HG03097 (cell line): ENCODE data around the gene HCFC2.
A peak's percentile ranks its signal among the peaks of the same experiment; 100 is the strongest.
"Not testable (repeated sequence)": the region's sequence is repeated elsewhere in the genome, so short reads cannot be mapped to it uniquely, and the experiment has no call there.

Experiments
- ATAC-seq: cut with Tn5 transposase; IDR thresholded peaks from one replicate; pipeline ENCODE4 v1.9.1; 2021; ENCODE audit not compliant: unreplicated experiment, low FRiP score

Gene HCFC2

DNA sequence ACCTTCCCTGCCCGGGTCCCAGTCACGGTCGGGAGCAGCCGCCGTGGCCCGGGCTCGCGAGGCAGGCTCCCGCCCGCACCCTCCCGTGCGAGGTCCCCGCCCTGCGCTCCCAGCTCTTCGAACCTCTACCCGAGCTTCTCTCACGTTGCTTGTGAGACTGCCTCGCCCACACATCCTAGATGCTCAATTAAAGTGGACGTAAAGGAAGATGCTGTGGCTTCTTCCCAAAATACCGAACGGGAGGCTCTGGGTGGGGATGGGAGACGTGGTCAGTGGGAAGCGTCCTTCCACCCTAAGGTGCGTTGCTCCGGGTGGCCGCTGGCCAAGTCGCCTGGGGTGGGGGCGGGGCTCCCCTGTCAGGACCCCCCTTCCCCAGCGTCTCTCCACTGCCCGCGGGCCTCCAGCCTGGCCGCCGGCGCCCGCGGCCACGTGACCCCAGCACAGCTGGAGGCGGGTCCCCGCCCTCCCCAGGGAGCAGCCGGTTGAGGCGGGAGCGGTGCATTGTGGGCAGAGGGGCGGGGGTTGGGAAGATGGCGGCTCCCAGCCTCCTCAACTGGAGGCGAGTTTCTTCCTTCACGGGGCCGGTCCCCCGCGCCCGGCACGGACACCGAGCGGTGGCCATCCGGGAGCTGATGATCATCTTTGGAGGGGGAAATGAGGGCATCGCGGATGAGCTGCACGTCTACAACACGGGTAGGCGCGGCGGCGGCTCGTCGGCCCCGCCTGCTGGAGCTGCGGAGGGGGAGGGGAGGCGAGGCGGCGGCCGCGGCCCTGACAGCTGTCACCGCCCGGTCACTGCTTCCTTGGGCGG is at the start of gene HCFC2:
Gene HCFC2, plus strand, starts transcription at position 501 of the 811 bp plus-strand sequence. Its CDS starts 30 bp downstream, at position 531.
- ATAC-seq = peak; percentile 87

DNA sequence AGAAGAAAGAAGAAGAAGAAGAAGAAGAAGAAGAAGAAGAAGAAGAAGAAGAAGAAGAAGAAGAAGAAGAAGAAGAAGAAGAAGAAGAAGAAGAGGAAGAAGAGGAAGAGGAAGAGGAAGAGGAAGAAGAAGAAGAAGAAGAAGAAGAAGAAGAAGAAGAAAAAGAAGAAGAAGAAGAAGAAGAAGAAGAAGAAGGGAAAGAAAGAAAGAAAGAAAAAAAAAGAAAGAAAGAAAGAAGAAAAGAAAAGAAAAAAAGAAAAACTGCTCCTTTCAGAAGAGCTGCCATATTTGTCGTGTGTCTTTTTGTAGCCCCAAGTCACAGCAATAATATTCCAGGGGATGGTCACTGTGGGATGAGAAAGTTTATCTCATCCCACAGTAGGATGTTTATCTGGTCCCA is 42.5 kb upstream of the HCFC2 start:
- not testable (repeated sequence) for ATAC-seq

DNA sequence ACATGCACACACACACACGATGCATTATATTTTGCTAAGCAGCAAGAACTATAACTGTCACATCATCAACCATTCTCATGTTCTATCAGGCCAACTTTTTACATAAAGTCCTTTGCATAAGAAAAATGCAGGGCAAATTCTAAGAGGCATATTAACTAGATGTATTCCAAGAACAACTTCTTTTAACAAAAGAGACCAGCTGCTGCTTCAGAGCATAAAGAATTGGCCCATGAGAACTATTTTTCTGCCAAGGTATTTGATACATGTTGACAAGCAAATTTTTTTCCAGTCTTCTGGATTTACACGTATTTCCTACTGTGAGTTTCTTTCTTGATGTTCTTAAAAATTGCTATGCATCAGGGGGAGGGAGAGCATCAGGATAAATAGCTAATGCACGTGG is 41.5 kb upstream of the HCFC2 start:
- ATAC-seq = no peak

DNA sequence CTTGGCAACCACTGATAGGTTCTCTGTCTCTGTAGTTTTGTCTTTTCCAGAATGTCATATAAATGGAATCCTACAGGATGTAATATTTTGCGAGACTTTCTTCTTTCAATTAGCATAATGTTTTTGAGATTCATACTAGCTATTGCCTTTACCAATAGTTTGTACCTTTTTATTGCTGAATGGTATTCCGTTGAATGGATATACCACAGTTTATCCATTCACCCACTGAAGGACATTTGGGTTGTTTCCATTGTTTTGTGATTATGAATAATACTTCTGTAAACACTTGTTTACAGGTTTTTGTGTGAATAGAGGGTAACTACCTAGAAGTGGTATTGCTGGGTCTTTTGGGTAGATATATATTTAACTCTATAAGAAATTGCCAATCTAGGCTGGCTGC is 40.6 kb upstream of the HCFC2 start:
- ATAC-seq = no peak

DNA sequence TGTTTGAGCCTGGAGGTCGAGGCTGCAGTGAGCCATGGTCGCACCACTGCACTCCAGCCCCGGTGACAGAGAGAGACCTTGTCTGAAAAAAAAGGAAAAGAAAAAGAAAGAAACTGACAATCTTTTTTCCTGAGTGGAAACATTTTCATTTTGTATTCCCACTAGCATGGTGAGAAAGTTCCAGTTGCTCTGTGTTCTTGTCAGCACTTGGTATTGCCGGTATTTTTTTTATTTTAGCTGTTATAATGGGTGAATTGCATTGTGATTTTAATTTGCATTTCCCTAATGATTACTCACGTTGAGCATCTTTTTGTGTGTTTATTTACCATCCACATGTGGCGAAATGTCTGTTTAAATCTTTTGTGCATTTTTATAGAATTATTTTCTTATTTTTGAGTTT is 40.0 kb upstream of the HCFC2 start:
- ATAC-seq = no peak

DNA sequence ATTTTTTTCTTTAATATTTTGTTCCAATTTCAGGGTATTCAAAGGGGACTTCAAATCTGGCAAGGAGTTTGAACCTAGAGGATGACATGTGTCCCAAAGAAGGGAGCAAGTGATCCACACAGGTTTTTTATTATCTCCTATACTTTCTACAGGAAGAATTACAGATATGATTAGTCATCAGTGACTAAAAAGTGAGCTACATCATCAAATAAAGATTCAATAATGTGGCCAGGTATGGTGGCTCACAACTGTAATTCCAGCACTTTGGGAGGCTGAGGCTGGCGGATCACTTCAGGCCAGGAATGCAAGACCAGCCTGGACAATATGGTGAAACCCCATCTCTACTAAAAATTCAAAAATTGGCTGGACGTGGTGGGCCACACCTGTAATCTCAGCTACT is 38.6 kb upstream of the HCFC2 start:
- ATAC-seq = no peak

DNA sequence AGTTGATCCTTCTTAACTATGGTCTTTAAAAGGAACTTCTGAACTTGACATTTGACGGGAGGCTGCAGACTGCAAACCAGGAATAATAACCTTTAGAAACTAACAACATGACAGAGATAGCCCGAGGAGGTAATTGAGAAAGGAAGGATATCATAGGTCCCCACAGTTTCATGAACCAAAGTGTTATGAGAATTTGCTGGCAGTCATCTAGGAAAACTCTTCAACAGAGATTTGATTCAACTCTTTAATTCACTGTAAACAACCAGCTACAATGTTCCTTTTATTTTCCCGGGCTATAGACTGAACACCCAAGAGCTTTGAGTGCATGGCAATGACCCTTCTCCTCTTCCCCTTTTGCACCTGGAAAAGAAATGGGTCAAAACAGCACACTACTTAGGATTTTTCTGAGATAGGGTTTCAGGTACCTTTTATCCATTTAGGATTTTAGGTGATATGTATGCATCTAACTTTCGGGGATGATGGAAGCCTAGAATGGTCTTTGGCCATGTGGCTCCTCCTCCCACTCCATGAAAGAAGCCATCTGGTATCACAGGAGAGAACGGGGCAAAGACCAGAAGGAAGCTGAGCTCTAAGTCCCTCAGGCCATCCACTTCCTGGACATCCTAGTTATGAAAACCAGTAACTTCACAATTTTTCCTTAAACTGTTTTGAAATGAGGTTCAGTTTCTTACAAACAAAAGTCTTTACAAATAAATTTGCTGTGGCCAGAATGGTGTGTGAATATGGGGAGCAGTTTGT is 37.3 kb upstream of the HCFC2 start:
- no peak for ATAC-seq

DNA sequence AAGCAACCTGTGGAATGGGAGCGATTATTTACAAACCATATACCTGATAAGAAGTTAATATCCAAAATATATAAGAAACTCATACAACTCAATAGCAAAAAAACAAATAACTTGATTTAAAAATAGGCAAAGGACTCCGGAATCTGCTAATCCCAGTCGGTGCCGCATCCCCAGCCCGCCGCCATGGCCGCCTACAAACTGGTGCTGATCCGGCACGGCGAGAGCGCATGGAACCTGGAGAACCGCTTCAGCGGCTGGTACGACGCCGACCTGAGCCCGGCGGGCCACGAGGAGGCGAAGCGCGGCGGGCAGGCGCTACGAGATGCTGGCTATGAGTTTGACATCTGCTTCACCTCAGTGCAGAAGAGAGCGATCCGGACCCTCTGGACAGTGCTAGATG is 33.7 kb upstream of the HCFC2 start:
- not testable (repeated sequence) for ATAC-seq

DNA sequence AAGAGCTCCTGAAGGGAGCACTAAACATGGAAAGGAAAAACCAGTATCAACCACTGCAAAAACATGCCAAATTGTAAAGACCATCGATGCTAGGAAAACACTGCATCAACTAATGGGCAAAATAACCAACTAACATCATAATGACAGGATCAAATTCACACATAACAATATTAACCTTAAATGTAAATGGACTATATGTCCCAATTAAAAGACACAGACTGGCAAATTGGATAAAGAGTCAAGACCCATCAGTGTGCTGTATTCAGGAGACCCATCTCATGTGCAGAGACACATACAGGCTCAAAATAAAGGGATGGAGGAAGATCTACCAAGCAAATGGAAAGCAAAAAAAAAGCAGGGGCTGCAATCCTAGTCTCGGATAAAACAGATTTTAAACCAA is 28.2 kb upstream of the HCFC2 start:
- ATAC-seq = not testable (repeated sequence)

DNA sequence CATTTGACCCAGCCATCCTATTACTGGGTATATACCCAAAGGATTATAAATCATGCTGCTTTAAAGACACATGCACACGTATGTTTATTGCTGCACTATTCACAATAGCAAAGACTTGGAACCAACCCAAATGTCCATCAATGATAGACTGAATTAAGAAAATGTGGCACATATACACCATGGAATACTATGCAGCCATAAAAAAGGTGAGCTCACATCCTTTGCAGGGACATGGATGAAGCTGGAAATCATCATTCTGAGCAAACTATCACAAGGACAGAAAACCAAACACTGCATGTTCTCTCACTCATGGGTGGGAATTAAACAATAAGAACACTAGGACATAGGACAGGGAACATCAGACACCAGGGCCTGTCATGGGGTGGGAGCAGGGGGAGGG is 24.6 kb upstream of the HCFC2 start:
- not testable (repeated sequence) for ATAC-seq

DNA sequence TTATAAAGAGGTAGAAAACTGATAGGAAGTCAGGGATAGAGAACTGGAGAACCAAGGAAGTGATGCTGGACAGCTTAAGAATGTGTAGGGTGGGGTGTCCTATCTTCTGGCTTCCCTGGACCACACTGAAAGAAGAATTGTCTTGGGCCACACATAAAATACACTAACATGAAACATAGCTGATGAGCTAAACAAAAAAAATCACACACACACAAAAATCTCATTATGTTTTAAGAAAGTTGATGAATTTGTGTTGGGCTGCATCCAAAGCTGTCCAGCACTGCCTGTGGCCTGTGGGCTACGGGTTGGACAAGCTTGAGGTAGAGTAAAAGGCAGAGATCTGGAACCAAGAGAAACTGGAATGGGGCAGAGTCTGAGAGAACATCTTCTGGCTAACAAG is 21.8 kb upstream of the HCFC2 start:
- no peak for ATAC-seq

DNA sequence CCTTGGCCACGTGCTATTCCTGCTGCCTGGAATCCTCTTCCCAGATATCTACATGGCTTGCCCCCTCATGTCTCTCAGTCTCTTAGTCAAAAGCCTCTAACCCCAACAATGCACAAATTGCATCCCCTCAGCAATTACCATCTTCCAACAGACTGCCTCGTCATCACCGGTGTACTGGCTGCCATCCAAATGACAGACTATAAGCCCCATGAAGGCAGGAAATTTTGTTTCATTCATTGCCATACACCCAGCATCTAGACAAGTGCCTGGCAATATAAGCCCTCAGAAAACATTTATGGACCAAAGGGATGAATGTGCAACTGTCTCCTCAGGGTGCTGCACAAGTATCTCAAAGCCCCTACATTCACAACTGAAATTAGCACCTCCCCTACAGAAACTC is 20.2 kb upstream of the HCFC2 start:
- ATAC-seq = no peak

DNA sequence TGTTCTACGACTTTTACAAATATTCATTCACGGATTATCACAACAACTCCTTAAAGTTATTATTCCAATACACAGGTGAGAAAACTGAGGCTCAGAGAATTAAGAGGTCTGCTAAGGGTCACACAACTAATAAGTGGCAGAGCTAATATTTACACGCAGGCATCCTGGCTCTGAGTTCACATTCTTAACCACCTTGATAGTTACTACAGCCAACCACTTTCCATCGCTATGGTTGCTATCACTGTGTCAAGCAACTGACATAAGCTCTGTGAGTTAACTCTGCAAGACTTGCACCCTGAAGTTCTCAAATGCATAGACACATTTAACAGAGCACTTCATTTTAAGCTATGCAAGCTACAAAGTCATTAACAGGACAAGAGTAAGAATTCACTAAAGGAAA is 18.0 kb upstream of the HCFC2 start:
- no peak for ATAC-seq

DNA sequence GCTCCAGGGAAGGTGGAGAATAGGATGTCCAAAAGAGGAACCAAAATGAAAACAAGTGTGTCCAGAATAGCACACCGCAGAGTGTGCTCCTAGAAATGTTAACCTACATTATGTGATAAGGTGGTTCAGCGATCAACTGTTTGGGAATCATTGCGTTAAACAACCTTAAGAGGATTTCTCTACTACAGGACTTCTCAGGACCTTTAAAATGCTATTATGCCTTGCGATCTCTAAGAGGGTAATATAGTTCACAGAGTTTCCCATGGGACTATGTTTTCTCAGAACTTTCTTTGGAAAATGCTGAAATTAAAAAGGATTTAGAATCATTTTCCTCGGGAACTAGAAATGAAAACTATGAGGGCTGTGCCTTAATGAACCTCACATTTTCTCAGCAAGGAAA is 16.2 kb upstream of the HCFC2 start:
- ATAC-seq = no peak

DNA sequence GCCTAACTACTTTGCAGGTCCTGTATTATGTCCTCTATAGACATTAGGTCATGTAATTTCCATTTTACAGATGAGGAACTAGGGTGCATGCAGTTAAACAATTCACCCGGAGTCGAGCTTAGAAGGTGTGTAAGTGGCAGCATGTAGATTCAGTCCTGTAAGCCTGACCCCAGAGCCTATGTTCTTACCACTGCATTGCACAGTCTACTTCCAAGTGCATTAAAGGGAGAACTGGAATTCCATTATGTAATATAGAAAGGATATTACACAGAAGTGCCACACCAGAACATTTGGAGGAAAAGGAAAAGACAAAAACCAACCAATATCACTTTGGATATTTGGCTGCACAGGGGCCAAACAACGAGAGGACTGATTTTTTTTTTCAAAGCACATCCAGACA is 15.5 kb upstream of the HCFC2 start:
- no peak for ATAC-seq

DNA sequence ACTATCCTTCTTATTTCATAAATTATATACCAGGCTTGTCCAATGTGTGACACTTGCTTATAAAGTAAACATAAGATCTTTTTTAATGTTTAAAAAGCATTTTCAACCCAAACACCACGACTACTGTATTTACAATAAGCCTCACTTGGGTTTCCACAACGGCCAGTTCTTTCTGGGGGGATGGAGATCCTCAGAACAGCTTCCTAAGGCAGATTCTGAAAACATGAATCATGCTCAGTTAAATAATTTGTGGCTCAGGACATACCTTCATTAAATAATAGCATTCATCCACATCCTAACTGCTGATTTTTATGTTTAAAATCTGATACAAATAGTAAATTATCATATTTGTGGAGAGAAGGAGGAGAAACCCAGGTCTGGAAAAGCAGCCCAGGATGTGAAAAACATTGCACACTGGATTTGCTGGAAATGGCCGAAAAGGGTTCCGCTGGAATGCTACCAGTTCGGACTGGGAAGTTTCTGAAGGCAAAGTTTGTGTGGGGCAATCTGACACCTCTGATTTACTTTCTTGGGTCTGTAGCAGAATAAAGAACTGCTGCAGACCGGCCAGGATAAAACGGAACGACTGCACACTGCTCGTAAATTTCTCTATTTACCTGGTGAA is 14.9 kb upstream of the HCFC2 start:
- no peak for ATAC-seq

DNA sequence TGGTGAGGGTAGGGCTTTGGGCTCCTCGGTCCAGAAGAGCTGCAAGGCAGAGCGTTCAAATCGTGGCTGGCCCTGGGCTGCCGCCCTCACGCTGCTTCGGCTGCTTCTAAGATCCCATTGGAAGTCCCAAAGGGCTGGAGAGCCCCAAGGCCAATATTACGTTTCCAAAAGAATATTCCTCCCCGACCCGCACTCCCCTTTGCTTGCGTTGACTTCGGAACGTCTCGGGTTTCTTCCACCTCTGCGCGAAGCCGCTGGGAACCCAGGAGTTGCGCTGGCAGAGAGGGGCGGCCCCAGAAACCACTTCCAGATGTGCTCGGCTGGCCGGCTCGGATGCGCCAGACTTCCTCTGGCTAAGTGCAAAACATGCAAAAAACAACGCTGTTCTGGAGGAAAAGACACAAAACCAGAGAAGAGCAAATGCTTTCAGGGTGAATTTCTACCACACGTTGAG is 14.4 kb upstream of the HCFC2 start, which contains the start of gene GLT8D2:
Gene GLT8D2, minus strand, starts transcription at position 285 of the 454 bp plus-strand sequence. CDS start 30,539 bp downstream, outside the sequence.
- no peak for ATAC-seq

DNA sequence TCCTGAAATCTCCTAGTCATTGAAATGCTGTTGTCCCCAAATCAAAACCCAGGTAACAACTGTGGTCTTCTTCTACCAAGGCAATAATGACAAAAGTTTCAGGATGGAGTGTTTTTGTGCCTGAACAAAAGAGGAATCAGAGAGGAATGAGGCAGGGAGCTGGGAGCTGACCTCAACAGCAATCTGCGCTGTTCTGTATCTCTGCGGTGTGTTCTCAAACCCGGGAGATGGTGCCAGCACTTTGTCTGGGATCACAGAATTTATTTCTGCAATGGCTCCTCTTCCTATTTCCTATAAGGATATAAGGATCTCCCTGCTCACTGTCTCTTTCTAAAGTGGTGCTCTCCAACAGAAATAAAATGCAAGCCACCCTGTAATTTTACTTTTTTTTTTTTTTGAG is 13.9 kb upstream of the HCFC2 start:
- no peak for ATAC-seq

DNA sequence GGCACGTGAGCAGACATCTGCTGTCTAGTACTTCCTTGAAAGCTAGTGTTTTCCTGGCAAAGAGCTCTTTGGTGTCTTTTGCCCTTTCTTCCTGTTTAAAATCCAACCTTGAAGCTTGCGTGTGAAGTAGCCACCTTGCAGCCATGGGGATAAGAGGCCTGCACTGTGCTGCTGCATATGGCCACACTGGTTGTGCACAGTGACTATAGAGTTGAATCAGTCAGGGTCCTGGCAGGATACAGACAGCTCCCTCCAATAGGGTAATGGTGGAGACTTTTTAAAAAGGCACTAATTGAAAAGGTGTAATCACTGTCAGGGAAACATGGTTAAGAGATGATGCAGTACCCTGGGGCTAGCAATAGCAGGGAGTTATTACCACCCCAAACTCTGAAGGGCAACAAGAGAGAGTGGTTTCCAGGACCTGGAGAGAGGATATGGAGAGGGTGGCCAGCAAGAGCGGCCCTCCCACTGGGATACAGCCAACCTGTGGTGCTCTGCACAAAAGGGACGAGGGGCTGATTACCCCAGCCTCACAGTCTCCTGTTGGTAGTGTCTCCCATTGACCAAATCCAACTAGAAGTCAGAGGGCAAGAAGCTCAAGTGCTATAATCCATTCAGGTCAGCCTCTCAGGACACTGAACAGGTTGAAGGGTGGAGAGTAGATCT is 9.5 kb upstream of the HCFC2 start:
- no peak for ATAC-seq

DNA sequence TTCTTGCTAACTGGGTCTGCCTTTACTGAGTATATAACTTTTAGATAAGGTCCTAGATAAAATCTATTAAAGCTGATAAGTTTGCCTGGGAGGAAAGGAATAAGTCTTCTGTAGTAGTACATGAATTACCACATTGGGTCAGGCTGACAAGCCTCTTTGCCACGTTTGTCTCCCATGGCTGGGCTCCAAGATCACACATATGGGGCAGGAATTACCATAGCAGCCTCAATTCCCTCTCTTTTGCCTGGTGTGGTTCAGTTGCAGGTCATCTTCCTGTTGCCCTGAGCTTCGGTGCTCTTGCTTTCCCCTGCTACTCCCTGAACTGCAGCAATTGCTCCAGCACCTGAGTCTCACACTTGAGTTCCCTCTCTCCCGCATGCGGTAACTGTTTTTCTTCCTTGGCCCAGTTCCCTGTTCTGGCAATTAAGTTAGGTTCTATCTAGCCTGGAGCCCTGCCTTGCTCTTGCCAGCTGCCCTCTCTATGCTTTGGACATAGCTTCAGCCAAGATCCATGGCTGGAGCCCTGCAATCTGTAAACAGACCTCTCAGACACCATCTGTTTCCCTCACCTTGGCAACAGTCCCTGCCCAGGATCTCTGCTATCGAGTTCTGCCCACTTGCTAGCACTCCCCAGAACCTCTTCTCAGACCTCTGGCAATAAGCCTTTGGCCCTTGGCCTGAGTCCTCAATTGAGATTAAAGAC is 8.5 kb upstream of the HCFC2 start:
- no peak for ATAC-seq
